SJCRH30 (cell line): ENCODE results near the gene ZNF362. TPM values are rescaled to one million over a fixed set of nuclear protein-coding genes. Genes with fewer than 3 reads are reported as not detected.
A peak's percentile ranks its signal among the peaks of the same experiment; 100 is the strongest.

ENCODE experiments used
- DNase-seq, 2 experiments: peaks; one replicate each; pipeline ENCODE4 v3.0.0-alpha.2; 2015 to 2020
- H3K27ac ChIP-seq: fragments of 250-450 bp; sonication (Bioruptor Pico); 2 replicates; pipeline ENCODE4 v1.5.1; 2020; ENCODE audit warnings: mild to moderate bottlenecking, moderate library complexity
- H3K27me3 ChIP-seq: fragments of 250-450 bp; sonication (Bioruptor Pico); 2 replicates; pipeline ENCODE4 v1.5.1; 2020; ENCODE audit warnings: mild to moderate bottlenecking, moderate library complexity
- H3K36me3 ChIP-seq: fragments of 250-450 bp; sonication (Bioruptor Pico); 2 replicates; pipeline ENCODE4 v1.5.1; 2020; ENCODE audit warnings: mild to moderate bottlenecking, moderate library complexity
- H3K4me1 ChIP-seq: fragments of 250-450 bp; sonication (Bioruptor Pico); 2 replicates; pipeline ENCODE4 v1.5.1; 2020; ENCODE audit warnings: mild to moderate bottlenecking, moderate library complexity
- H3K4me3 ChIP-seq: fragments of 250-450 bp; sonication (Bioruptor Pico); 2 replicates; pipeline ENCODE4 v1.5.1; 2020; ENCODE audit warnings: mild to moderate bottlenecking, moderate library complexity
- H3K9me3 ChIP-seq: fragments of 250-450 bp; sonication (Bioruptor Pico); replicated peaks from 2 replicates; pipeline ENCODE4 v1.5.1; 2020; ENCODE audit warnings: mild to moderate bottlenecking, moderate library complexity
- total RNA-seq: library from RNA; depleted of rRNA; stranded (reverse); fragments of >200 nt; shearing (Covaris generic); gene quantifications from 2 replicates; pipeline ENCODE4 v1.2.3, GENCODE V29; 2014

Gene ZNF362
- total RNA-seq, 1 experiment from 2014 or later: 29.3 TPM

- Histone ChIP-seq H3K36me3 (peaks cover 54% of the 10 kb centered on the region), H3K4me1 (peaks cover 63% of the 10 kb centered on the region), H3K27ac (no peak overlapping the region), H3K4me3 (no peak overlapping the region), H3K9me3 (no peaks in the 10 kb centered on the region), H3K27me3 (no peaks in the 10 kb centered on the region)
- DNase-seq: no peak
Observed at GRCh38 chr1:33336580-33336979, 80.3 kb downstream of the ZNF362 start.

- DNase-seq: no peak
- Histone ChIP-seq H3K4me3 (no peak overlapping the region), H3K9me3 (no peaks in the 10 kb centered on the region), H3K36me3 (peaks cover 55% of the 10 kb centered on the region), H3K27ac (no peak overlapping the region), H3K27me3 (no peaks in the 10 kb centered on the region), H3K4me1 (peaks cover 62% of the 10 kb centered on the region)
Observed at GRCh38 chr1:33337441-33337840, 81.1 kb downstream of the ZNF362 start.

GRCh38 chr1:33338048-33338439, 81.8 kb downstream of the ZNF362 start:
- H3K27ac ChIP-seq: peak overlapping the region; percentile 30; the same call in 1 of the 2 replicates
- no peaks in the 10 kb centered on the region for H3K27me3 ChIP-seq
- no peak for DNase-seq
- peaks cover 53% of the 10 kb centered on the region for H3K36me3 ChIP-seq
- peaks cover 62% of the 10 kb centered on the region for H3K4me1 ChIP-seq
- no peaks in the 10 kb centered on the region for H3K9me3 ChIP-seq
- no peak overlapping the region for H3K4me3 ChIP-seq

GRCh38 chr1:33338440-33339211, 82.3 kb downstream of the ZNF362 start:
- H3K27ac ChIP-seq: peak overlapping the region; percentile 30
- H3K27me3 ChIP-seq: no peaks in the 10 kb centered on the region
- H3K9me3 ChIP-seq: no peaks in the 10 kb centered on the region
- no peak for DNase-seq
- H3K36me3 ChIP-seq: peaks cover 51% of the 10 kb centered on the region
- peaks cover 57% of the 10 kb centered on the region for H3K4me1 ChIP-seq
- no peak overlapping the region for H3K4me3 ChIP-seq

- DNase-seq: no peak
- Histone ChIP-seq H3K36me3 (peaks cover 52% of the 10 kb centered on the region), H3K27ac (peak overlapping the region; percentile 30), H3K9me3 (no peaks in the 10 kb centered on the region), H3K27me3 (no peaks in the 10 kb centered on the region), H3K4me3 (no peak overlapping the region), H3K4me1 (peaks cover 55% of the 10 kb centered on the region)
Observed at GRCh38 chr1:33339413-33339812, 83.1 kb downstream of the ZNF362 start.

GRCh38 chr1:33341190-33341589, 84.9 kb downstream of the ZNF362 start:
- peaks cover 54% of the 10 kb centered on the region for H3K36me3 ChIP-seq
- peaks cover 59% of the 10 kb centered on the region for H3K4me1 ChIP-seq
- no peaks in the 10 kb centered on the region for H3K9me3 ChIP-seq
- no peak for DNase-seq
- H3K27me3 ChIP-seq: no peaks in the 10 kb centered on the region
- peak overlapping the region; percentile 42; the same call in 1 of the 2 replicates for H3K27ac ChIP-seq
- no peak overlapping the region for H3K4me3 ChIP-seq

- H3K4me1 ChIP-seq: peaks cover 66% of the 10 kb centered on the region
- H3K36me3 ChIP-seq: peaks cover 52% of the 10 kb centered on the region
- no peak overlapping the region for H3K4me3 ChIP-seq
- no peaks in the 10 kb centered on the region for H3K9me3 ChIP-seq
- DNase-seq: peak; percentile 94 to 97
- no peaks in the 10 kb centered on the region for H3K27me3 ChIP-seq
- peak overlapping the region; percentile 42 for H3K27ac ChIP-seq
Observed at GRCh38 chr1:33342041-33342723, 85.9 kb downstream of the ZNF362 start.

GRCh38 chr1:33343539-33343938, 87.2 kb downstream of the ZNF362 start:
- Histone ChIP-seq H3K27me3 (no peaks in the 10 kb centered on the region), H3K4me1 (peaks cover 73% of the 10 kb centered on the region), H3K4me3 (no peak overlapping the region), H3K9me3 (no peaks in the 10 kb centered on the region), H3K36me3 (peaks cover 58% of the 10 kb centered on the region), H3K27ac (no peak overlapping the region)
- DNase-seq: no peak

GRCh38 chr1:33344896-33345560, 88.7 kb downstream of the ZNF362 start:
- H3K4me1 ChIP-seq: peaks cover 58% of the 10 kb centered on the region
- no peaks in the 10 kb centered on the region for H3K27me3 ChIP-seq
- H3K27ac ChIP-seq: no peak overlapping the region
- DNase-seq: no peak
- no peak overlapping the region for H3K4me3 ChIP-seq
- H3K9me3 ChIP-seq: no peaks in the 10 kb centered on the region
- H3K36me3 ChIP-seq: peaks cover 52% of the 10 kb centered on the region

- peak overlapping the region; percentile 51 for H3K27ac ChIP-seq
- no peak for DNase-seq
- H3K36me3 ChIP-seq: peaks cover 43% of the 10 kb centered on the region
- no peaks in the 10 kb centered on the region for H3K9me3 ChIP-seq
- H3K4me3 ChIP-seq: no peak overlapping the region; the same call in 1 of the 2 replicates
- H3K4me1 ChIP-seq: peaks cover 50% of the 10 kb centered on the region
- H3K27me3 ChIP-seq: no peaks in the 10 kb centered on the region
Observed at GRCh38 chr1:33346533-33346926, 90.2 kb downstream of the ZNF362 start.

GRCh38 chr1:33346927-33347649, 90.8 kb downstream of the ZNF362 start:
- Histone ChIP-seq H3K9me3 (no peaks in the 10 kb centered on the region), H3K36me3 (peaks cover 39% of the 10 kb centered on the region), H3K27me3 (no peaks in the 10 kb centered on the region), H3K4me3 (peak overlapping the region; percentile 93; the same call in 1 of the 2 replicates), H3K27ac (peak overlapping the region; percentile 51), H3K4me1 (peaks cover 44% of the 10 kb centered on the region)
- DNase-seq: peak; percentile 47 to 64

- Histone ChIP-seq H3K4me3 (peak overlapping the region; percentile 93), H3K27me3 (no peaks in the 10 kb centered on the region), H3K27ac (peak overlapping the region; percentile 51), H3K4me1 (peaks cover 41% of the 10 kb centered on the region), H3K36me3 (peaks cover 39% of the 10 kb centered on the region), H3K9me3 (no peaks in the 10 kb centered on the region)
- DNase-seq: peak; percentile 32 to 50
Observed at GRCh38 chr1:33347650-33347992, 91.3 kb downstream of the ZNF362 start.

- H3K9me3 ChIP-seq: no peaks in the 10 kb centered on the region
- DNase-seq: no peak
- peaks cover 36% of the 10 kb centered on the region for H3K4me1 ChIP-seq
- peak overlapping the region; percentile 93 for H3K4me3 ChIP-seq
- peak overlapping the region; percentile 51; the same call in 1 of the 2 replicates for H3K27ac ChIP-seq
- H3K27me3 ChIP-seq: no peaks in the 10 kb centered on the region
- peaks cover 35% of the 10 kb centered on the region for H3K36me3 ChIP-seq
Observed at GRCh38 chr1:33348194-33348593, 91.9 kb downstream of the ZNF362 start.

GRCh38 chr1:33348676-33349080, 92.4 kb downstream of the ZNF362 start:
- Histone ChIP-seq H3K4me3 (peak overlapping the region; percentile 93), H3K27me3 (no peaks in the 10 kb centered on the region), H3K4me1 (peaks cover 36% of the 10 kb centered on the region), H3K27ac (peak overlapping the region; percentile 51), H3K9me3 (no peaks in the 10 kb centered on the region), H3K36me3 (peaks cover 32% of the 10 kb centered on the region)
- peak in 1 of 2 experiments; percentile 43 for DNase-seq
